DMS 273 (cell line): ENCODE results near the gene MYO5A.

Experiments
- DNase-seq: peaks from one replicate; lab custom pipeline; 2025; ENCODE audit not compliant: unreplicated experiment; lab: John Stamatoyannopoulos, UW

Gene MYO5A

DNA sequence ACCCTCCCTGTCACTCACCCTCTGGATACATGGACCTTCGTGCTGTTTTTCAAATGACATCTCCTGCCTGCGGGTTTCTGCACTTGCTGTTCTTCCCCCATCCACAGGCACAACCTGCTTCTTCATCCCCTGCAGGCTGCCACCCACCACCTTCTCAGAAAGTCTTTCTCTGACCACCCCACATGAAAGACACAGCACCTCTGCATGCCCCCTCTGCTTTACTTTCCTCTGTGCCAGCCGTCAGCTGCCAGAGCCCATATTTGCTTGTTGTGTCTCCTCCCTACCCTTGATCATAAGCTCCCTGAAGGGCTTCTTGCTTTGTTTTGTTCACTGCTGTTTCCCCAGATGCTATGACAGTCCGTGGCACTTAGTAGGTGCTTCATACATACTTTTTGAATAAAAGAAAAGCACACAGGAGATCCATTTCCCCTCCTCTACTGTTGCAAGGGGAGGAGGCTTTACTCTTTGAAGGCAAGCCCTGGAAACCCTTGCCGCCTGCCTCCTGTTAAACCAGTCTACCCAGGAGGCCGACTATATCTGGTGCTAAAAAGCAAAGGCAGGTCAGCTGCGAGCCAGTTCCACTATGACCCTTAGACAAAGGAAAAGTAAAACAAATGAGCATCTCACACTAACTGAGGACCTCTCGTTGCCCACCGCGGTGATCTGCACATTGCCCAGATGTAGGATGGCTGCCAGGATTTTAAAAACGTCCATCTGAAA, 265.0 kb downstream of the MYO5A start:
- DNase-seq = no peak

DNA sequence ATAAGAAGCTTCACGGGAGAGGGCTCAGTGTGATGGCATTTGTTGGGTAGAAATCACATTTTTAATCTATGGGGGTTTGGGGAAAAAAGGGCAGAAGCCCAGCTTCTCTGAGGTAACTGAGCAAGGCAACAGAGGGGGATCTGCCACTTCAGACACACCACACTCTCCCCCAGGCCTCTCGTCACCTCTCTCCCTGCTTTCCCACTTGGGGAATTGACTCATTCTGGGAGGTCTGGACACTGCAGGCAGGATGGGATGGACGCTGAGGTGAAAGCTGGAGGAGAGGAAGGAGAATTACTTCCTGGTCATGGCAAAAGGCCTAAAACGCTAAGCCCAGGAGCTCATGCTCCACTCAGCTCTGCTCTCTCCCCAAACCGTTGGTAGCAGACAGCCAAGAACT, 266.3 kb downstream of the MYO5A start:
- no peak for DNase-seq

- DNase-seq = peak; percentile 6
These were observed 267.0 kb downstream of the MYO5A start for GRCh38 chr15:52261498-52262242.

DNA sequence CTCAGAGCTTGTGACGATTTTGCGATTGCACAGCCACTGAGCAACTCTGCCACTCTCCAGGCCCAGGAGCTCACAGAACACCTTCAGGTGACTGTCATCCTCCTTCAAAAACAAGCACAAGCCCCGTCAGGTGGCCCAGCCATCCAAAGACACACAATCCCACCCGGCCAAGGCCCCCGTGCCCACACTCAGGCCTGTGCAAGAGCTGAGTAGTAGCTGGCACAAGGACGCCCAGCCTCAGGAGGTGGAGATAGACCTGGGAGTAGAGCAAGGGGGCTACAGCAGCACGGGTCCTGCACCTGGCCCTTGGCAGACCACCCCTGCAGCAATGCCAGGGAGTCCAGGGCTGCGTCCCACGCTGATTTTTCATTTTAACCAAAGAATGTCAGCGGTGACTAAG, 267.7 kb downstream of the MYO5A start:
- DNase-seq = no peak

DNA sequence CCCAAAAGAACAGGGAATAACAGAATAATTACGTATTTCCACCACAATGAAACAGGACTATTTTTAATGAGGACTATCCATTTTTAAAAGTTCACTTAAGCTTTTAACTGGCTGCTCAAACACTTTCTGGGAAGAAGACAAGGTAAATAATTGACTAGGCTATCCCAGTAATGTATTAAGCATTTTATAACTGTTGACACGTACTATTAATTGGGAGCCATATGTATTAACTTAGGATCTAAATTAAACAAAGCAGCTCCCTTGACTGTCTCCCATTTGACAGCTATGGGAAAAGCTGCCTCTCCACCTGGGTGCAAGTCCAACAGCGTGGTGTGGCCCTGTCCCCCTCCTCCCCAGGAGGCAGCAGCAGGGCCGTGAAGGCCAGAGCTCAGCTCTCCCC, 269.2 kb downstream of the MYO5A start:
- DNase-seq = no peak

- no peak for DNase-seq
These were observed 270.2 kb downstream of the MYO5A start for GRCh38 chr15:52258461-52258860.

GRCh38 chr15:52257734-52258062, 271.0 kb downstream of the MYO5A start:
- peak; percentile 59 for DNase-seq
